Measurements from ENCODE around the gene NKTR. TPM values are rescaled to one million over a fixed set of nuclear protein-coding genes. Genes with fewer than 3 reads are reported as not detected.
A peak's percentile ranks its signal among the peaks of the same experiment; 100 is the strongest.

NKTR gene
- total RNA-seq, 1 donor from 2014 or later = 70.3 TPM

GRCh38 chr3:42652611-42653302 lies 52.3 kb downstream of the NKTR start:
- H3K9ac ChIP-seq (ENCODE audit: low read length) = peak overlapping the region; percentile 89
- peak overlapping the region; percentile 68 for H3K4me3 ChIP-seq (ENCODE audit: insufficient read depth, low read depth, low read length)
- no peaks in the 10 kb centered on the region for H3K27me3 Mint-ChIP-seq (ENCODE audit: low read depth, unreplicated experiment)
- peak overlapping the region; percentile 52 for H3K27ac ChIP-seq (ENCODE audit: low read depth, low read length)
- H3K27ac Mint-ChIP-seq (ENCODE audit: unreplicated experiment) = peak overlapping the region; percentile 91
- peaks cover 60% of the 10 kb centered on the region for H4K20me1 ChIP-seq (ENCODE audit: insufficient read depth, low read length)
- no peaks in the 10 kb centered on the region for H3K27me3 ChIP-seq (ENCODE audit: insufficient read depth, low read length)
- peak overlapping the region; percentile 97 for H3K4me2 ChIP-seq (ENCODE audit: low read length)
- H3K36me3 Mint-ChIP-seq (ENCODE audit: low read depth, unreplicated experiment) = peaks cover 10% of the 10 kb centered on the region
- H3K79me2 ChIP-seq (ENCODE audit: insufficient read depth, low read length) = peaks cover 57% of the 10 kb centered on the region
- peaks cover 51% of the 10 kb centered on the region for H3K4me1 ChIP-seq (ENCODE audit: insufficient read depth, low read length)
- H3K4me1 Mint-ChIP-seq (ENCODE audit: low read depth, unreplicated experiment) = peaks cover 40% of the 10 kb centered on the region
- H3K9me3 Mint-ChIP-seq (ENCODE audit: unreplicated experiment) = no peaks in the 10 kb centered on the region
- H3K36me3 ChIP-seq (ENCODE audit: insufficient read depth, low read length) = peaks cover 11% of the 10 kb centered on the region
- DNase-seq (ENCODE audit: low read depth) = peak; percentile 74
- peak overlapping the region; percentile 91 for H3K4me3 Mint-ChIP-seq (ENCODE audit: unreplicated experiment)
- TF ChIP-seq EZH2 (IDR thresholded peaks at IDR 0.05; ENCODE audit: insufficient read depth, low read length) = no peak
- TF ChIP-seq CTCF (IDR thresholded peaks at IDR 0.05; ENCODE audit: insufficient read depth, low read depth, low read length) = no peak
- peak overlapping the region; percentile 12 for H2AFZ ChIP-seq (ENCODE audit: low read depth, low read length)
- no peaks in the 10 kb centered on the region for H3K9me3 ChIP-seq (ENCODE audit: insufficient read depth, low read depth, low read length)
- peak; percentile 52 for FAIRE-seq

- no peak for TF ChIP-seq CTCF (IDR thresholded peaks at IDR 0.05; ENCODE audit: insufficient read depth, low read depth, low read length)
- no peak for TF ChIP-seq EZH2 (IDR thresholded peaks at IDR 0.05; ENCODE audit: insufficient read depth, low read length)
- H3K4me2 ChIP-seq (ENCODE audit: low read length) = peak overlapping the region; percentile 97
- H3K27me3 ChIP-seq (ENCODE audit: insufficient read depth, low read length) = no peaks in the 10 kb centered on the region
- Mint-ChIP-seq H3K4me3 (ENCODE audit: unreplicated experiment) (peak overlapping the region; percentile 91), H3K4me1 (ENCODE audit: low read depth, unreplicated experiment) (peaks cover 37% of the 10 kb centered on the region), H3K9me3 (ENCODE audit: unreplicated experiment) (no peaks in the 10 kb centered on the region), H3K36me3 (ENCODE audit: low read depth, unreplicated experiment) (peaks cover 10% of the 10 kb centered on the region), H3K27ac (ENCODE audit: unreplicated experiment) (peak overlapping the region; percentile 66), H3K27me3 (ENCODE audit: low read depth, unreplicated experiment) (no peaks in the 10 kb centered on the region)
- no peaks in the 10 kb centered on the region for H3K9me3 ChIP-seq (ENCODE audit: insufficient read depth, low read depth, low read length)
- no peak for FAIRE-seq
- peaks cover 57% of the 10 kb centered on the region for H3K79me2 ChIP-seq (ENCODE audit: insufficient read depth, low read length)
- peak overlapping the region; percentile 67 for H2AFZ ChIP-seq (ENCODE audit: low read depth, low read length)
- H3K36me3 ChIP-seq (ENCODE audit: insufficient read depth, low read length) = peaks cover 7% of the 10 kb centered on the region
- H3K4me1 ChIP-seq (ENCODE audit: insufficient read depth, low read length) = peaks cover 51% of the 10 kb centered on the region
- H3K27ac ChIP-seq (ENCODE audit: low read depth, low read length) = peak overlapping the region; percentile 52
- no peak for DNase-seq (ENCODE audit: low read depth)
- peak overlapping the region; percentile 89 for H3K9ac ChIP-seq (ENCODE audit: low read length)
- peak overlapping the region; percentile 68 for H3K4me3 ChIP-seq (ENCODE audit: insufficient read depth, low read depth, low read length)
- H4K20me1 ChIP-seq (ENCODE audit: insufficient read depth, low read length) = peaks cover 59% of the 10 kb centered on the region
Measured at GRCh38 chr3:42653303-42653559, 52.7 kb downstream of the NKTR start.
